DOHH2 (cell line): ENCODE measurements around the gene FIGNL1.

ENCODE experiments used
- H3F3A ChIP-seq: fragments of 200-600 bp; sonication (generic), shearing (Covaris generic); 2 replicates; pipeline ENCODE4 v1.6.0; 2016; ENCODE audit warnings: antibody characterized with exemption, mild to moderate bottlenecking; ENCODE audit not compliant: control insufficient read depth, insufficient read depth
- H3K27ac ChIP-seq: fragments of 200-600 bp; sonication (generic); 2 replicates; pipeline ENCODE4 v1.5.1; 2014; ENCODE audit warnings: low read depth, mild to moderate bottlenecking, low read length, moderate library complexity
- H3K27me3 ChIP-seq: fragments of 200-600 bp; sonication (generic); 2 replicates; pipeline ENCODE4 v1.6.1; 2014; ENCODE audit warnings: mild to moderate bottlenecking, low read length, mixed read lengths; ENCODE audit not compliant: control insufficient read depth
- H3K36me3 ChIP-seq: fragments of 200-600 bp; sonication (generic); 2 replicates; pipeline ENCODE4 v1.6.1; 2014; ENCODE audit warnings: mild to moderate bottlenecking, low read length, moderate library complexity, mixed read lengths; ENCODE audit not compliant: control insufficient read depth
- H3K4me1 ChIP-seq: fragments of 200-600 bp; sonication (generic); 2 replicates; pipeline ENCODE4 v1.6.1; 2014; ENCODE audit warnings: mild to moderate bottlenecking, low read length, mixed read lengths; ENCODE audit not compliant: control insufficient read depth
- H3K4me2 ChIP-seq: fragments of 200-600 bp; sonication (generic); 2 replicates; pipeline ENCODE4 v1.6.0; 2014; ENCODE audit warnings: mild to moderate bottlenecking, low read length, moderate library complexity
- H3K4me3 ChIP-seq: fragments of 200-600 bp; sonication (generic); 2 replicates; pipeline ENCODE4 v1.5.1; 2014; ENCODE audit warnings: mild to moderate bottlenecking, low read length, mixed read lengths
- H3K79me2 ChIP-seq: fragments of 200-600 bp; sonication (generic); 2 replicates; pipeline ENCODE4 v1.6.1; 2014; ENCODE audit warnings: mild to moderate bottlenecking, low read length, mixed read lengths; ENCODE audit not compliant: control insufficient read depth
- H3K9me2 ChIP-seq: fragments of 200-600 bp; sonication (generic); replicated peaks from 2 replicates; pipeline ENCODE4 v1.6.1; 2014; ENCODE audit warnings: mild to moderate bottlenecking, low read length, mixed read lengths; ENCODE audit not compliant: control insufficient read depth
- H3K9me3 ChIP-seq: fragments of 200-600 bp; sonication (generic); 2 replicates; pipeline ENCODE4 v1.6.1; 2014; ENCODE audit warnings: antibody characterized with exemption, low read length, mixed read lengths; ENCODE audit not compliant: control insufficient read depth, insufficient read depth
- H4K20me1 ChIP-seq: fragments of 200-600 bp; sonication (generic); 2 replicates; pipeline ENCODE4 v1.6.0; 2014; ENCODE audit warnings: low read depth, mild to moderate bottlenecking, antibody characterized with exemption, low read length, moderate library complexity; ENCODE audit not compliant: control insufficient read depth, insufficient read depth
- EZH2phosphoT487 ChIP-seq: fragments of 200-600 bp; sonication (generic); IDR thresholded peaks from 2 replicates; pipeline ENCODE4 v1.6.1; 2017; ENCODE audit warnings: borderline replicate concordance, mild to moderate bottlenecking, antibody characterized with exemption, low read length, moderate library complexity, mixed read lengths
- TF ChIP-seq, protein P1 (sequence below): fragments of 200-600 bp; sonication (generic); IDR thresholded peaks from one replicate; pipeline ENCODE4 v1.5.1; 2014; ENCODE audit warnings: antibody characterized with exemption, mild to moderate bottlenecking, low read depth, low read length; ENCODE audit not compliant: poor library complexity, severe bottlenecking

FIGNL1 gene

DNA sequence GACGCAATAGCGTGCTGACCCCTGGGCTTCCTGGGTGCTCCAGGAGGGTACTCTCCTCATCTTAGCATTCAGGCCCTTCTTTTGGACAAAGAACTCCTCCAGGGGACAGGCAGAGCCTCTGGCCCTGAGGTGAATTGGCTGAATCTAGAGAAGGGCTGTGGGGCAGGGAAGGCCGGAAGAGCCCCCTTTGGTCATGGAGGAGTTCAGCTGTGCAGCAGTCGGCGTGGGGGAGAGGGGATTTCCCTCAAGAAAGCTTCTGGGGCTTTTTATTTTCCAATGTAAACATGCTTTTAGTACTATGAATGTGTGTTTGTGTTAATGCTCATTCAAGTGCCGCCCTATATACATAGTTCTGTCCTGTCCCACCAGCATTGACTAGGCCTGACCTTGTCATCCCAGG lies 38.8 kb downstream of the FIGNL1 start:
- H3K4me2 ChIP-seq = peak overlapping the region; percentile 61
- no peaks in the 10 kb centered on the region for H3K79me2 ChIP-seq
- H3F3A ChIP-seq = peaks cover 18% of the 10 kb centered on the region; the same call in 1 of the 2 replicates
- no peaks in the 10 kb centered on the region for H4K20me1 ChIP-seq
- peaks cover 78% of the 10 kb centered on the region for H3K4me1 ChIP-seq
- TF ChIP-seq, protein P1, sequence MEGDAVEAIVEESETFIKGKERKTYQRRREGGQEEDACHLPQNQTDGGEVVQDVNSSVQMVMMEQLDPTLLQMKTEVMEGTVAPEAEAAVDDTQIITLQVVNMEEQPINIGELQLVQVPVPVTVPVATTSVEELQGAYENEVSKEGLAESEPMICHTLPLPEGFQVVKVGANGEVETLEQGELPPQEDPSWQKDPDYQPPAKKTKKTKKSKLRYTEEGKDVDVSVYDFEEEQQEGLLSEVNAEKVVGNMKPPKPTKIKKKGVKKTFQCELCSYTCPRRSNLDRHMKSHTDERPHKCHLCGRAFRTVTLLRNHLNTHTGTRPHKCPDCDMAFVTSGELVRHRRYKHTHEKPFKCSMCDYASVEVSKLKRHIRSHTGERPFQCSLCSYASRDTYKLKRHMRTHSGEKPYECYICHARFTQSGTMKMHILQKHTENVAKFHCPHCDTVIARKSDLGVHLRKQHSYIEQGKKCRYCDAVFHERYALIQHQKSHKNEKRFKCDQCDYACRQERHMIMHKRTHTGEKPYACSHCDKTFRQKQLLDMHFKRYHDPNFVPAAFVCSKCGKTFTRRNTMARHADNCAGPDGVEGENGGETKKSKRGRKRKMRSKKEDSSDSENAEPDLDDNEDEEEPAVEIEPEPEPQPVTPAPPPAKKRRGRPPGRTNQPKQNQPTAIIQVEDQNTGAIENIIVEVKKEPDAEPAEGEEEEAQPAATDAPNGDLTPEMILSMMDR = no peak
- no peak for TF ChIP-seq EZH2phosphoT487
- no peaks in the 10 kb centered on the region for H3K9me3 ChIP-seq
- H3K9me2 ChIP-seq = no peaks in the 10 kb centered on the region
- peak overlapping the region; percentile 62 for H3K27ac ChIP-seq
- peak overlapping the region; percentile 45 for H3K4me3 ChIP-seq
- H3K27me3 ChIP-seq = no peaks in the 10 kb centered on the region
- no peaks in the 10 kb centered on the region for H3K36me3 ChIP-seq

DNA sequence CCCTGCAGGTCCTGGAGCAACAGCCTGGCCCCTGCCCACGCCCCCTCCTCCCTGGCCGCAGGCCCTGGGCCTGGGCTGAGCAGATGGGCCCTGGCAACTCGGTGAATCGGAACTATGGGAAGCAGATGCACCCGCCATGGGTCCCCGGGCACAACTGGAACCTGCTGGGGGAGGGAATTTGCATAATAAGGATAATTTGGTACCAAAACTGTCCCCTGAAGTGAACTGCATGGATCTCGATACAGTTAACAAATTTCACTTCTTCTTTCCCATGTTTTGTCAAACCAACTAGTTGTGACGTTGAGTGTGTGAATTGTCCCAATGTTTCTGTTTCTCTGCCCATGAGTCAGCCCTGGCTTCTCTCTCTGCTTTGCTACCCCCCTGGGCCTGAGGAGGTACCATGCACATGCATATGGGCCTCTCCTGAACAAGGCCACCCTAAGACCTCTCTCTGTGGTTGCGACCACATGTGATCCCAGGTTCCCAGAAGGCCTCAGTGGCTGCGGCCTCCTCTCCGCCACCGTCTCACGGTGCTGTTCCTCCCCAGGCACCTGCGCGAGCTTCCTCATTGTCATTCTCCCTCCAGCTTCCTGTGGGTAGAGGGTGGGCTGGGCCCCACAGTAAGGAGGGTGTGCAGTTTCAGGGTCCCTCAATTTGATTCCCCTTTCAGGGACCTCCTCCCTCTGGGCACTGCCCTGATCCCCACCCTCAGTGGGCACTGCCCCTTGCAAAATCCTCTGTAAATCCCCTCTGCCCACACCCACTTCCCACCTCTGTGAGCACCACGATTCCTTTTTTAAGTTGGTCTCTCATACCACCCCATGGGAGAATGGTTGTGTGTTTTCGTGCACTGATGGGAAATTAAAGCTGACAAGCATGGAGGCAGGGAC lies 40.0 kb downstream of the FIGNL1 start:
- Histone ChIP-seq H4K20me1 (no peaks in the 10 kb centered on the region), H3K79me2 (no peaks in the 10 kb centered on the region), H3K9me2 (no peaks in the 10 kb centered on the region), H3K4me1 (peaks cover 73% of the 10 kb centered on the region), H3K36me3 (no peaks in the 10 kb centered on the region), H3K9me3 (no peaks in the 10 kb centered on the region), H3K27ac (peak overlapping the region; percentile 62), H3K27me3 (no peaks in the 10 kb centered on the region), H3K4me3 (peak overlapping the region; percentile 45), H3F3A (peaks cover 23% of the 10 kb centered on the region), H3K4me2 (peak overlapping the region; percentile 61)
- no peak for TF ChIP-seq EZH2phosphoT487
- TF ChIP-seq, protein P1 = no peak

DNA sequence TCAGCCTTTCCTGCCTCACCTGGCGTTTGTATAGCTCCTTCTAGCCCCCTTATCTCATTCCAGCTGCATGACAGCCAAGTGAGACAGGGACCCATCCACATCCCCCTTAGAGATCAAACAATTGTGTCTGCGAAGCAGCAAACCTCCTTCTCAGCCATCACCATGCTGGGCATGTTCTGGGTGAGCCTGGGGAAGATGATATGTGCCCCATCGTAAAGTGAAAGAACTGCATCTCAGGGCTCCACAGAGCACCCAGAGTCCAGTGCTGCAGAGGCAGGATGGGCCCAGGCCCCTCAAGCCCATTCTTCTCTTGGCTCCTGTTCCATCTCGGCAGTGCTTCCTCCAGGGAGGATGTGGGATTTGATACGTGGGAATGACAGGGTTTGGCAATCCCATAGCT lies 43.2 kb downstream of the FIGNL1 start:
- peaks cover 30% of the 10 kb centered on the region for H3K36me3 ChIP-seq
- peaks cover 44% of the 10 kb centered on the region for H3F3A ChIP-seq
- H3K9me3 ChIP-seq = no peaks in the 10 kb centered on the region
- 0 out of 2 replicates have a peak, but pooled peaks cover 7% of the 10 kb centered on the region for H4K20me1 ChIP-seq
- H3K27me3 ChIP-seq = no peaks in the 10 kb centered on the region
- H3K9me2 ChIP-seq = no peaks in the 10 kb centered on the region
- no peak overlapping the region for H3K27ac ChIP-seq
- H3K79me2 ChIP-seq = no peaks in the 10 kb centered on the region
- no peak overlapping the region for H3K4me2 ChIP-seq
- H3K4me1 ChIP-seq = peaks cover 76% of the 10 kb centered on the region
- no peak overlapping the region for H3K4me3 ChIP-seq
- no peak for TF ChIP-seq EZH2phosphoT487
- TF ChIP-seq, protein P1 = no peak
